Breast epithelium (tissue), 4 donors: Measurements from ENCODE around the gene DNAJC21. TPM values are rescaled to one million over a fixed set of nuclear protein-coding genes. Genes with fewer than 3 reads are reported as not detected.

Experiments used
- DNase-seq, 2 donors: peaks; one replicate each; pipeline ENCODE4 v3.0.0-alpha.2; 2019; ENCODE audit warnings: low spot score in 2 of 2
- H3K27ac ChIP-seq, 2 donors: fragments of 200-600 bp; sonication (generic) in 1 of 2; one replicate each; pipeline ENCODE4 v1.5.1; 2016 to 2019; ENCODE audit warnings: mild to moderate bottlenecking in 1 of 2
- H3K27me3 ChIP-seq, 2 donors: fragments of 200-600 bp; sonication (generic) in 1 of 2; one replicate each; pipeline versions ENCODE4 v1.5.1 to v1.6.0; 2017 to 2019; ENCODE audit warnings: control low read depth in 1 of 2, mild to moderate bottlenecking in 1 of 2
- H3K36me3 ChIP-seq: fragments of 200-600 bp; one replicate; pipeline ENCODE4 v1.5.1; 2019
- H3K4me1 ChIP-seq, 2 donors: fragments of 200-600 bp; sonication (generic); one replicate each; pipeline ENCODE4 v1.5.1; 2016 to 2019; ENCODE audit warnings: control low read depth in 1 of 2
- H3K4me3 ChIP-seq, 3 donors: fragments of 200-600 bp; sonication (generic); 1 replicate in 2 of 3; 2 replicates in 1 of 3; pipeline ENCODE4 v1.5.1; 2016 to 2019; ENCODE audit warnings: mild to moderate bottlenecking in 3 of 3, moderate library complexity in 2 of 3
- H3K9me3 ChIP-seq, 2 donors: fragments of 200-600 bp; sonication (generic) in 1 of 2; one replicate each; pipeline ENCODE4 v1.5.1; 2016 to 2019; ENCODE audit warnings: control low read depth in 1 of 2
- CTCF ChIP-seq, 3 donors: fragments of 450-650 bp; IDR thresholded peaks; one replicate each; pipeline ENCODE4 v1.5.1; 2016 to 2017; ENCODE audit warnings: antibody characterized with exemption in 3 of 3, mild to moderate bottlenecking in 3 of 3, moderate library complexity in 3 of 3
- POLR2A ChIP-seq: fragments of 450-650 bp; IDR thresholded peaks from one replicate; pipeline ENCODE4 v1.6.1; 2016; ENCODE audit warnings: antibody characterized with exemption, mild to moderate bottlenecking, moderate library complexity
- POLR2AphosphoS5 ChIP-seq, 3 donors: sonication (generic); formaldehyde crosslinking; IDR thresholded peaks; one replicate each; pipeline ENCODE4 v1.6.1; 2017; ENCODE audit warnings: antibody characterized with exemption in 3 of 3
- intact Hi-C: fragments of 100-400 bp; cut with DNase I; formaldehyde crosslinking; loops from one replicate; pipeline ENCODE4 v1.15.1; 2023; ENCODE audit warnings: low total_unique reads
- total RNA-seq, 3 donors: library from RNA; depleted of rRNA; stranded (reverse); fragments of >200 nt; gene quantifications; one replicate each; pipeline ENCODE4 v1.1.0, GENCODE V29; 2016

DNAJC21 gene
- total RNA-seq, 3 donors from 2014 or later, result 33.8 to 39.8 (median 36.9) TPM

GRCh38 chr5:34892414-34892813 lies 36.9 kb upstream of the DNAJC21 start:
- H3K27me3 ChIP-seq, result no peaks in the 10 kb centered on the region
- no peaks in the 10 kb centered on the region for H3K36me3 ChIP-seq
- TF ChIP-seq CTCF (IDR thresholded peaks at IDR 0.05) (no peak), POLR2AphosphoS5 (IDR thresholded peaks at IDR 0.05) (no peak), POLR2A (no peak)
- no peak overlapping the region for H3K4me3 ChIP-seq
- no peak overlapping the region for H3K27ac ChIP-seq
- no peaks in the 10 kb centered on the region for H3K4me1 ChIP-seq
- intact Hi-C loops, result loop anchor here (5.0 to 10.0 kb wide), 2 partner anchors 225 to 408 kb away; no protein-coding TSS in a partner anchor
- no peaks in the 10 kb centered on the region for H3K9me3 ChIP-seq
- DNase-seq, result no peak

DNA sequence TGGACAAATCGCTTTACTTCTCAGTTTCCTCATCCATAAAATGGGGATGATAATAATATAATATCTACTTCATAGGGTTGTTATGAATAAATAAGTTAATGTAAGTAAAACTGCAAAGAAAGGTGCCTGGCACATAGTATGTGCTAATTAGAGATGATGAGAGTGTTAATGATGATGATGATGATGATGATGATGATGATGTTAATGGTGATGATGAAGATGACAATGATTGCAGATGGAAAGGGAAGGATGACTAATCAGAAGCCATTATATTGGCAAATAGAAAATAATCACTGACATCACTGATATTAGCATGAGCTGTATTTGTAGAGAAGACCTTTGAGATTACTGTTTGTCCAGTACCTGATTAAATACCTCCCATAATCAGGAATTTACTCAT lies 34.6 kb upstream of the DNAJC21 start:
- TF ChIP-seq POLR2A (no peak), POLR2AphosphoS5 (IDR thresholded peaks at IDR 0.05) (no peak), CTCF (IDR thresholded peaks at IDR 0.05) (no peak)
- H3K27ac ChIP-seq, result no peak overlapping the region

DNA sequence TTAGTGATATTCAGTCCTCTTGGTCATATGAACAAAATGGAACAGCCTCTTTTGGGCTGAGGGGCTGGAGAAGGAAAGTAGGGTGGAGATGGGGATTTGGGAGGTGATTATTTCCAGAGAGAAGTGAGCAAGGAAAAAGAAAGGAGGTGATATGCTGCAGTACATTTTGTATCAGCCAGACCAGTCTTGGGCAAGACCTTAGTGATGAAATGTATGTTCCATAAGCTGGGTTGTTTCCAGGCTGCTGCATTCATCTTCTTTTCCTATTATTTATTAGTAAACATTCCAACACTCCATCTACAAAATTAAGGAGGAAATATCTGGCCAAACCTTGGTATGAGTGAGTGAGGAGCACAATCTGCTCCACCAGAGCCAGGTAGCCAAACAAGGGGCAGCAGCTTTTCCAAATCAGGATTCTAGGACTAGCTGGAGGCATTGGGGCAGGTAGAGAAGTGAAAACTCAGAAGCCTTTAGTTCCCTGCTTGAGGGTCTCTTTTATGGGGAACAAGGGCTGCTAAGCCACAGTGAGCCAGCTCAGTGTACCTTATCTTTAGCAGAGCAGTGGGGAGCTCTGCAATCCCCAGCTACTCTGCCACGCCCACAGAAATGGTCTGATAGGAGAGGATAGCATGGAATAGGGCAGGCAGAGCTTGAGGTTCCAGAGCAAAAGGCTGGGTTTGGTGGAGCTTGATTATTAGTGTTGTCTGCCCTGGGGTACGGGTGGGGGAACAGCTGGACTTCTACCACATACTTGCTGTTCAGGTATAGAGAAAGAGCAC lies 33.5 kb upstream of the DNAJC21 start:
- TF ChIP-seq POLR2AphosphoS5 (IDR thresholded peaks at IDR 0.05) (no peak), CTCF (IDR thresholded peaks at IDR 0.05) (no peak), POLR2A (no peak)
- H3K27ac ChIP-seq, result no peak overlapping the region
- no peak overlapping the region for H3K4me3 ChIP-seq
- no peaks in the 10 kb centered on the region for H3K27me3 ChIP-seq
- no peaks in the 10 kb centered on the region for H3K9me3 ChIP-seq
- H3K36me3 ChIP-seq, result no peaks in the 10 kb centered on the region
- intact Hi-C loops, result loop anchor here (10.0 kb wide), 1 partner anchor 411 kb away; no protein-coding TSS in a partner anchor
- no peaks in the 10 kb centered on the region for H3K4me1 ChIP-seq
- no peak for DNase-seq

More for the DNA sequence above, 34.6 kb upstream of the DNAJC21 start:
- Histone ChIP-seq H3K9me3 (no peaks in the 10 kb centered on the region), H3K36me3 (no peaks in the 10 kb centered on the region), H3K4me3 (no peak overlapping the region), H3K27me3 (no peaks in the 10 kb centered on the region), H3K4me1 (no peaks in the 10 kb centered on the region)
- intact Hi-C loops, result loop anchor here (5.0 to 10.0 kb wide), 2 partner anchors 227 to 410 kb away; no protein-coding TSS in a partner anchor
- DNase-seq, result no peak

DNA sequence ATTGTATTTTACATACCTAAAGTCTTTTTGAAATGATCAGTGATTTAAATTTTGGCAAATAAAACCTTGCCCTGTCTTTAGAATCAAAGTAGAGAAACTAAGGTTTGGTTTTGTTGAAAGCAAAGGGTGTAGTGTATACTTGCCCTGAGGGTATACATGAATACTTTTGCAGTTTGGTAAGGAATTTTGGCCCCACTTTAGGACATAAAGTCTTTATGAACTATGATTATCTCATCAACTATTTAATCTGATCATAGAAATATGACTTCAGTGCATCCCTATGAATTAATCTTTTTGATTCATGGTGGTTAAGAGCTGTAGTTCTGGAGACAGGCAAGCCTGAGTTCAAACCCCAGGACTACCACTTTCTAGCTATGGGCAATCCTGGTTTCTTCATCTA lies 31.7 kb upstream of the DNAJC21 start:
- Histone ChIP-seq H3K27me3 (no peaks in the 10 kb centered on the region), H3K36me3 (no peaks in the 10 kb centered on the region), H3K9me3 (no peaks in the 10 kb centered on the region), H3K4me3 (no peak overlapping the region), H3K4me1 (no peaks in the 10 kb centered on the region), H3K27ac (no peak overlapping the region)
- no peak for DNase-seq
- TF ChIP-seq POLR2A (no peak), POLR2AphosphoS5 (IDR thresholded peaks at IDR 0.05) (no peak), CTCF (IDR thresholded peaks at IDR 0.05) (no peak)
- intact Hi-C loops, result loop anchor here (10.0 kb wide), 1 partner anchor 413 kb away; no protein-coding TSS in a partner anchor

DNA sequence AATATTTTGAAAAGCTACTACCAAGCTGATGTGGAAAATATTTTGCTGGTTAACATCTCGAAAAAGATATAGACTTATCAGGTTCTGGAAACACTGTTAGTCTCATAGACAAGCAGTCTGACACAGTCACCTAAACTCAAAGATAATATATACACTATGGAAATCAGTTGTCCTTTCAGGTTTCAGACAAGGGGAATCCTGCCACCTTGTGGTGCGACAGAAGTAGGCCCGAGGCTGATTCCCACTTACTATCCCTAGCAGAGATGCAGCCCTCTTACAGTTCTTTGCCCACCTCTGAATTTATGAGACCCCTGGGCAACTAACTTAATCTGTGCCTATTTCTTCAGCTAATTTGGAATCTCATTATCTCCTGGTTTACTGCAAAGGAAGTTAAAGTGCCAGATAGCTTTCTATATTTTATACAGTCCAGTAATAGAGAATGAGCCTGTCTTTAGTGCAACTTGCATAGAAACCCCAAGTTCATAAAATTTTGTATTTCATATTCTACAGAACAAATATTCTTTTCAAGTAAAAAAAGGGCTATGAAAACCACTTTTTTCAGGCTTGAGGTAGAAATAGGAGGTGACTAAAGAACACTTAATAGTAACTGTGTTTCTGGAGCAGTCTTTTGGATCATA lies 31.0 kb upstream of the DNAJC21 start:
- Histone ChIP-seq H3K4me1 (no peaks in the 10 kb centered on the region), H3K36me3 (no peaks in the 10 kb centered on the region), H3K27ac (no peak overlapping the region), H3K9me3 (no peaks in the 10 kb centered on the region), H3K27me3 (no peaks in the 10 kb centered on the region), H3K4me3 (no peak overlapping the region)
- TF ChIP-seq CTCF (IDR thresholded peaks at IDR 0.05) (peak; percentile 74 to 86 (median 75)), POLR2A (no peak)
- intact Hi-C loops, result loop anchor here (10.0 kb wide), 1 partner anchor 414 kb away; no protein-coding TSS in a partner anchor
- DNase-seq, result peak; percentile 40 to 62
